Neural crest cell (in vitro differentiated cells): ENCODE results near the gene IL1RL2. TPM values are rescaled to one million over a fixed set of nuclear protein-coding genes. Genes with fewer than 3 reads are reported as not detected.

ENCODE experiments used
- DNase-seq: peaks from one replicate; pipeline ENCODE4 v3.0.0; 2021; ENCODE audit warnings: low read depth, mixed read lengths, low spot score
- H3K27ac Mint-ChIP-seq: one replicate; pipeline ENCODE4 v1.8.0; 2021; ENCODE audit warnings: mild to moderate bottlenecking, mixed read lengths; ENCODE audit not compliant: unreplicated experiment
- H3K27me3 Mint-ChIP-seq: 2 replicates; pipeline ENCODE4 v1.8.0; 2021; ENCODE audit warnings: low read depth, mild to moderate bottlenecking, mixed read lengths
- H3K36me3 Mint-ChIP-seq: 2 replicates; pipeline ENCODE4 v1.8.0; 2021; ENCODE audit warnings: low read depth, mild to moderate bottlenecking, mixed read lengths
- H3K4me1 Mint-ChIP-seq: 2 replicates; pipeline ENCODE4 v1.8.0; 2021; ENCODE audit warnings: mixed read lengths
- H3K4me3 Mint-ChIP-seq: one replicate; pipeline ENCODE4 v1.8.0; 2021; ENCODE audit warnings: mild to moderate bottlenecking, mixed read lengths
- H3K9me3 Mint-ChIP-seq: 2 replicates; pipeline ENCODE4 v1.8.0; 2021; ENCODE audit warnings: mixed read lengths
- CTCF ChIP-seq: fragments of 200-600 bp; sonication (generic); conservative IDR thresholded peaks from 2 replicates; pipeline ENCODE4 v1.5.0; 2021; ENCODE audit warnings: antibody characterized with exemption, mild to moderate bottlenecking
- total RNA-seq: library from RNA; stranded (reverse); gene quantifications from 2 replicates; pipeline ENCODE4 v1.2.1, GENCODE V29; 2021

Gene IL1RL2
- total RNA-seq, 1 donor from 2014 or later, result not detected

- TF ChIP-seq CTCF, result no peak
- no peaks in the 10 kb centered on the region for H3K36me3 Mint-ChIP-seq
- no peaks in the 10 kb centered on the region for H3K4me1 Mint-ChIP-seq
- H3K27ac Mint-ChIP-seq, result no peak overlapping the region
- H3K27me3 Mint-ChIP-seq, result peaks cover 13% of the 10 kb centered on the region
- DNase-seq, result no peak
- H3K4me3 Mint-ChIP-seq, result no peak overlapping the region
- H3K9me3 Mint-ChIP-seq, result no peaks in the 10 kb centered on the region
Observed at GRCh38 chr2:102177814-102178478, 8.9 kb upstream of the IL1RL2 start.

DNA sequence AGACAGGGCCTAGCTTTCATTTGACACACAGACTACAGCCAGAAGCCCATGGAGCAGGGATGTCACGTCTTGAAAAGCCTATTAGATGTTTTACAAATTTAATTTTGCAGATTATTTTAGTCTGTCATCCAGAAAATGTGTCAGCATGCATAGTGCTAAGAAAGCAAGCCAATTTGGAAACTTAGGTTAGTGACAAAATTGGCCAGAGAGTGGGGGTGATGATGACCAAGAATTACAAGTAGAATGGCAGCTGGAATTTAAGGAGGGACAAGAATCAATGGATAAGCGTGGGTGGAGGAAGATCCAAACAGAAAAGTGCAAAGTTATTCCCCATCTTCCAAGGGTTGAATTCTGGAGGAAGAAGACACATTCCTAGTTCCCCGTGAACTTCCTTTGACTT is 7.8 kb upstream of the IL1RL2 start:
- no peak for TF ChIP-seq CTCF
- Mint-ChIP-seq H3K36me3 (no peaks in the 10 kb centered on the region), H3K27ac (no peak overlapping the region), H3K4me1 (no peaks in the 10 kb centered on the region), H3K9me3 (no peaks in the 10 kb centered on the region), H3K27me3 (peaks cover 16% of the 10 kb centered on the region), H3K4me3 (no peak overlapping the region)
- DNase-seq, result no peak

- H3K27me3 Mint-ChIP-seq, result peaks cover 24% of the 10 kb centered on the region
- TF ChIP-seq CTCF, result no peak
- H3K9me3 Mint-ChIP-seq, result no peaks in the 10 kb centered on the region
- H3K36me3 Mint-ChIP-seq, result no peaks in the 10 kb centered on the region
- H3K4me1 Mint-ChIP-seq, result no peaks in the 10 kb centered on the region
- H3K27ac Mint-ChIP-seq, result no peak overlapping the region
- DNase-seq, result no peak
- H3K4me3 Mint-ChIP-seq, result no peak overlapping the region
Observed at GRCh38 chr2:102179788-102180686, 6.8 kb upstream of the IL1RL2 start.

DNA sequence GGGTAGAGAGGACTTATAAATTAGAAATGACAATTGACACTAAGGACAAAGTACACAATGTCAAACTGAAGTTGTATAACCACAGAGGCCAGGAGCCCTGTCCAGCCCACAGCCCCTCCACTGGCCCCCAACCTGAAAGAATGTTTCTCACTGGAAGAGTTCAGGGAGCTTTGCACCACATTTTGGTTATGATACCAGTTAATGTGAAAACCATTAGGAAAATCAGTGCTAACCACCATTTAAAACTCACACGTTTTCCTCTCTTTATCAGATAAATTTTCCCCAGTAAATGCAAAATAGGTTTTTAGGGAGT is 6.2 kb upstream of the IL1RL2 start:
- no peak overlapping the region for H3K27ac Mint-ChIP-seq
- no peak for TF ChIP-seq CTCF
- DNase-seq, result no peak
- no peaks in the 10 kb centered on the region for H3K9me3 Mint-ChIP-seq
- H3K27me3 Mint-ChIP-seq, result peaks cover 29% of the 10 kb centered on the region
- H3K4me1 Mint-ChIP-seq, result no peaks in the 10 kb centered on the region
- H3K4me3 Mint-ChIP-seq, result no peak overlapping the region
- no peaks in the 10 kb centered on the region for H3K36me3 Mint-ChIP-seq

- Mint-ChIP-seq H3K27me3 (peaks cover 36% of the 10 kb centered on the region), H3K4me3 (no peak overlapping the region), H3K36me3 (no peaks in the 10 kb centered on the region), H3K9me3 (no peaks in the 10 kb centered on the region), H3K27ac (no peak overlapping the region), H3K4me1 (no peaks in the 10 kb centered on the region)
- DNase-seq, result no peak
- no peak for TF ChIP-seq CTCF
Observed at GRCh38 chr2:102181376-102181775, 5.4 kb upstream of the IL1RL2 start.
